Dermis blood vessel endothelial cell (primary cell): ENCODE measurements around the gene TEX261. TPM values are rescaled to one million over a fixed set of nuclear protein-coding genes. Genes with fewer than 3 reads are reported as not detected.

ENCODE experiments used
- DNase-seq: peaks from one replicate; pipeline ENCODE4 v3.0.0; 2010
- total RNA-seq: library from RNA; depleted of rRNA; stranded (reverse); fragments of >200 nt; gene quantifications from 2 replicates; pipeline ENCODE4 v1.2.3, GENCODE V29; 2014

TEX261 gene
- total RNA-seq, 1 donor from 2014 or later, result 38.8 TPM

- DNase-seq, result no peak
Measured at GRCh38 chr2:70981421-70981820, 13.3 kb downstream of the TEX261 start.

- no peak for DNase-seq
Measured at GRCh38 chr2:70979626-70980025, 15.0 kb downstream of the TEX261 start.

GRCh38 chr2:70979180-70979488 is 15.5 kb downstream of the TEX261 start:
- DNase-seq, result no peak

GRCh38 chr2:70978341-70979179 is 16.1 kb downstream of the TEX261 start, which contains the start of gene ANKRD53:
Gene ANKRD53 (plus strand): TSS chr2:70978630. CDS start chr2:70978646, 16 bp downstream.
- DNase-seq, result peak; percentile 43

GRCh38 chr2:70977605-70978205 is 17.0 kb downstream of the TEX261 start:
- DNase-seq, result peak; percentile 71

GRCh38 chr2:70975237-70975636 is 19.4 kb downstream of the TEX261 start:
- no peak for DNase-seq

GRCh38 chr2:70974592-70974991 is 20.1 kb downstream of the TEX261 start:
- DNase-seq, result no peak

- no peak for DNase-seq
Measured at GRCh38 chr2:70967189-70967588, 27.5 kb downstream of the TEX261 start.

GRCh38 chr2:70966681-70967080 is 28.0 kb downstream of the TEX261 start:
- no peak for DNase-seq

- no peak for DNase-seq
Measured at GRCh38 chr2:70965506-70965905, 29.2 kb downstream of the TEX261 start.

GRCh38 chr2:70964596-70965386 is 29.9 kb downstream of the TEX261 start:
- DNase-seq, result peak; percentile 76

GRCh38 chr2:70964133-70964532 is 30.5 kb downstream of the TEX261 start:
- no peak for DNase-seq

GRCh38 chr2:70962885-70963878 is 31.5 kb downstream of the TEX261 start:
- DNase-seq, result no peak

GRCh38 chr2:70962211-70962884 is 32.3 kb downstream of the TEX261 start:
- DNase-seq, result no peak

- no peak for DNase-seq
Measured at GRCh38 chr2:70961648-70961994, 33.1 kb downstream of the TEX261 start.

GRCh38 chr2:70960833-70961647 is 33.6 kb downstream of the TEX261 start:
- DNase-seq, result no peak

GRCh38 chr2:70959851-70960832 is 34.5 kb downstream of the TEX261 start:
- DNase-seq, result no peak

- no peak for DNase-seq
Measured at GRCh38 chr2:70959271-70959761, 35.4 kb downstream of the TEX261 start.

GRCh38 chr2:70958759-70959158 is 35.9 kb downstream of the TEX261 start:
- no peak for DNase-seq
